HUDEP-2 (cell line): ENCODE results near the gene ZFP3.
"Not testable (repeated sequence)": the region's sequence is repeated elsewhere in the genome, so short reads cannot be mapped to it uniquely, and the experiment has no call there.

Experiments
- DNase-seq, 76 experiments: peaks; one replicate each; lab custom pipeline; 2025; ENCODE audit not compliant: unreplicated experiment in 76 of 76; lab: John Stamatoyannopoulos, UW

ZFP3 gene

DNA sequence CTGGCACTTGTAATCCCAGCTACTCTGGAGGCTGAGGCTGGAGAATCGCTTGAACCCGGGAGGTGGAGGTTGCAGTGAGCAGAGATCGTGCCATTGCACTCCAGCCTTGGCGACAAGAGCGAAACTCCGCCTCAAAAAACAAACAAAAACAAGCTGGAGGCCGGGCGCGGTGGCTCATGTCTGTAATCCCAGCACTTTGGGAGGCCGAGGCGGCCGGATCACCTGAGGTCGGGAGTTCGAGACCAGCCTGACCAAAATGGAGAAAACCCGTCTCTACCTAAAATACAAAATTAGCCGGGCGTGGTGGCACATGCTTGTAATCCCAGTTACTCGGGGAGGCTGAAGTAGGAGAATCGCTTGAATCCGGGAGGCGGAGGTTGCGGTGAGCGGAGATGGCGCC lies 992 bp upstream of the ZFP3 start:
- not testable (repeated sequence) for DNase-seq

DNA sequence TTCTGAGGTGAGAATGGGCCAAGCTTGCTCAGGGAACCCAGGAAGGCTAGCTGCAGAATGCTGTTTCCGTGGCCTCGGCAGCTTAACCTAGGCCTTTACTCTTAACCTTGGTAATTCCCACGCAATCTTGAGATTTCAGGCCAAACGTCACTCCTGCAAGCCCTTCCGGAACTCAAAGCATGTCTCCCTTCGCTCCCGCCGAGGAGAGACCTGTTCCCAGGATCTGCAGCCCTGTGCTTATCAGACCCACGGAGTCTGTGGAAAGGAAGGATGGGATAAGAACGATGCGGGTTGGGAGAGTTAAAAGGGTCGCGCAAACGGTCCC lies 524 bp upstream of the ZFP3 start:
- no peak for DNase-seq

DNA sequence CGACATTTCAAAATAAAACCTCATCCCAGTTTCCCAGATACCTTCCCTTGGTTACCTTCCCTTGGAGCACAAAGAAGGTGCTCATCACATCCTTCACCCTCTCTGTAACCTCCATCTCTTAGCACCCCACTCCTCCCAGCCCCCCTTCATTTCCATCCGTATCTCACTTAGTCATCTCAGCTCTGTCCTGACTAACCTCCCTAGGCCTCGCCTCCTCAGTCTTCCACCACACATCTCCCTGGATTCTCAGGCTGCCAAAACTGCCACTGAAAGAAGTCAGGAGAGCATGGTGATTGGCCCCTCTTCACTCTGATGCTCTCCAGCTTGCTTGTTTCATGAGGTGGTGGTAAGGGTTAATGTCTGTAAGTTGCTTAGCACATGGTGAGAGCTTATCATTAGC lies 2.3 kb downstream of the ZFP3 start:
- DNase-seq, result no peak

DNA sequence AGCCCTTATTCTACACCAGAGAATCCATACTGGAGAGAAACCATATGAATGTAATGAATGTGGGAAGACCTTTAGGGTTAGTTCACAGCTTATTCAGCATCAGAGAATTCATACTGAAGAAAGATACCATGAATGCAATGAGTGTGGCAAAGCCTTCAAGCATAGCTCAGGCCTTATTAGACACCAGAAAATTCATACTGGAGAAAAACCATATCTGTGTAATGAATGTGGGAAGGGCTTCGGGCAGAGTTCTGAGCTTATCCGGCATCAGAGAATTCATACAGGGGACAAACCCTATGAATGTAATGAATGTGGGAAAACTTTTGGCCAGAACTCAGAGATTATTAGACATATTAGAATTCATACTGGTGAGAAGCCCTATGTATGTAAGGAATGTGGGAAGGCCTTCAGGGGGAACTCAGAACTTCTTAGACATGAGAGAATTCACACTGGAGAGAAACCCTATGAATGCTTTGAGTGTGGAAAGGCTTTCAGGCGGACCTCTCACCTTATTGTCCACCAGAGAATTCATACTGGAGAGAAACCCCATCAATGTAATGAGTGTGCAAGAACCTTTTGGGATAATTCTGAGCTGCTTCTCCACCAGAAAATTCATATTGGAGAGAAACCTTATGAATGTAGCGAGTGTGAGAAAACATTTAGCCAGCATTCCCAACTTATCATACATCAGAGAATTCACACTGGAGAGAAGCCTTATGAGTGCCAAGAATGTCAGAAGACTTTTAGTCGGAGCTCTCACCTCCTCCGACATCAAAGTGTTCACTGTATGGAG lies 14.1 kb downstream of the ZFP3 start:
- no peak for DNase-seq

DNA sequence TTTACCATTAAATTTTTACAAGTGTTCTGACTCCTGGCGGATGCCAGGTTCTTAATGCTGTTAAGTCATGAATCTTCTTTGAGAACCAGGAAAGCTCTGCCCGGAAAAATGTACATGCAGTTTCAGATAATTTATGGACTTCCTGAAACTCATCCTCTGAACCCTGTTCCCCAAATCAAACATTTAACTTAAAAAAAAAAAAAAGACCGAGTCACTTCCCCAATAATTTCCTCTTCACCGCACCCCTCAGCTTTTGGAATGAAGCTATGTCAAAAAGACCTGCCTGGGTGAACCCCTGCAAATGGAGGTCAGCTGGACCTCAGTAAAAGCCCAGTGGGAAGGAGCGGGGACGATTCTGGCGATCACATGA lies 18.4 kb downstream of the ZFP3 start:
- DNase-seq, result no peak

DNA sequence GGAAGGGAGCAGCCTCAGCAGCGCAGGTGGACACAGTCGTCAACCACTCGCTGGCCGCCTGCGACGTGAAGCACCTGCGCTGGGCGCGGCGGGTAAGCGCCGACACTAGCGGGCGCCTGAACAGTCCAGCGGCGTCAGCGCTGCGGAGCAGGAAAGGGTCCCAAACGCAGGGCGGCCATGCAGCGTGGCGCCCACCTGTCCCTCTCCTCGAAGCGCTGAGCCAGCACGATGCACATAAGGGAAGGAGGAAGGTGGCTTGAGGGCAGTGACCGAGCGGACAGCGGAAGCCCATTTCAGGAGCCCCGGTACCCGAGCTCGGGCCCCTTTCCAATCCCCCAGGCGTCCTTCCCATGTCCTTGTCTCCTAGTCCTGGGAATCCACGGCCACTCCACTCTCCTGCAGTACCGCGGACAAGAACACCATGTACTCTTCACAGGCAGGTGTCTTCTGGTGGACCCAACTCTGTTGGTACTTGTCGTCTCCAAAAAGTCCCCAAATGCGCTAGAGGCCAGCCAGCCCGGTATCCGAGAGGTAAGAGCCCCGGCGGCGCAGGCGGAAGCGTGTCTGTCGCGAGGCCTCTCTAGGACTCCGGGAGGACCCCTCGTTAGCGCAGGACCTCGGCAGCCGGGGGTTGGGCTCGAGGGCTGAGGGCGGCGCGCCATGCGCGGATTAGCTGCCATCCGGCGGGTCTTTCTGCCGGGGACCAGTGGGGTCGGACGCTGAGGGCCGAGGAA lies 19.0 kb downstream of the ZFP3 start:
- DNase-seq, result no peak

DNA sequence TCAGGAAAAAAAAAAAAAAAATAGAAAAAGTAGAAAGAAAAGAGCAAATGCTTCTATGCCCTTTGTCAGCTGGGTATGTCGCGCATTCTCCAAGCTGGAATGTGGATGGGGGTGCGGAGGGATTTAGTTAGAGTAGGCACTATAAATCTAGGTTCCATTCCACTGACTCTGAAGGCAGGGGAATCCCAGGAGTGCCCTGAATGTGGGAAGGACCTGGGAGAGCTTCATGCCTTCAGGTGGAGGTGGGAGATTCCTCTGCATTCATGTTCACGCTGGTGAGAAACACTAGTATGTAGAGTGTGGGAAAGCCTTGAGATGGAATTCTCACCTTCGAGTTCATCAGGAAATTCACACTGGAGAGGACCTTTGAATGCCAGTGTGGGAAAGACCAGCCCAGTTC lies 21.0 kb downstream of the ZFP3 start:
- no peak for DNase-seq

DNA sequence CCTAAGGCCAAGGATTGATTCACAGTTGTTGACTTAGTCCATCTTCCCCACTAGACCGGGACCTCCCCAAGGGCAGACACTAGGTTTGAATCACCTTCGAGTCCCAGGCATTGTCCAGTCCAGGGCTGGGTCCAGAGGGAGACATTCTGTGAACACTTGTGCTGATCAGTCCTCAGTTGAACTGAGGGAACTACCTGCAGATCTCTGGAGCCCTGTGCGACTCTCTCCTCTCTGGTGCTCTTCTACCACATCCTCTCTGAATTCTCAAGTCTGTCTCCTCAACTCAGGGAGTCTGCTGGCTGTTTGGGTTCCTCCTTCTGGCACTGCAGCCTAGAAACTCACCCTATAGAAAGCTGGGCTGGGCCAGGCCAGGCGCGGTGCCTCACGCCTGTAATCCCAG lies 22.6 kb downstream of the ZFP3 start:
- DNase-seq, result no peak

DNA sequence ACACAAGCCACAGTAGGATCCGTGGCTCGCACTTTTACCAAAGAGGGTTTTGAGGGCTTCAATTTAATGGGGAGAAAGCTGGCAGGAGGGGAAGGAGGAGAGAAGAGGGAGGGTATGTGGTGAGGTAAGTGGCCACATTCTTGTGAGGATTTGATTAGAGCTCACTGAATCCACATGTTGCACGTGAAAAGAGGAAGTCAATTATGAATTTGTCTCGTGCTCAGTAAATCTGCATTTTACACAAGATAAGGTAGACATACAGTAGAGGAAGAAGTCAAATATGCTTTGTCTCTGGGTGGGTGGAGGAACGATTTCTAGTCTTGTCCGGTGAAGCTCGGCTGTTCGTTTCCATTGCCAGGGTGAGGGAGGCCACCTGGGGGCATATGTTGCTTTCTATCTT lies 32.5 kb downstream of the ZFP3 start:
- DNase-seq, result peak in 6 of 76 experiments; percentile 2 to 41 (median 8)

DNA sequence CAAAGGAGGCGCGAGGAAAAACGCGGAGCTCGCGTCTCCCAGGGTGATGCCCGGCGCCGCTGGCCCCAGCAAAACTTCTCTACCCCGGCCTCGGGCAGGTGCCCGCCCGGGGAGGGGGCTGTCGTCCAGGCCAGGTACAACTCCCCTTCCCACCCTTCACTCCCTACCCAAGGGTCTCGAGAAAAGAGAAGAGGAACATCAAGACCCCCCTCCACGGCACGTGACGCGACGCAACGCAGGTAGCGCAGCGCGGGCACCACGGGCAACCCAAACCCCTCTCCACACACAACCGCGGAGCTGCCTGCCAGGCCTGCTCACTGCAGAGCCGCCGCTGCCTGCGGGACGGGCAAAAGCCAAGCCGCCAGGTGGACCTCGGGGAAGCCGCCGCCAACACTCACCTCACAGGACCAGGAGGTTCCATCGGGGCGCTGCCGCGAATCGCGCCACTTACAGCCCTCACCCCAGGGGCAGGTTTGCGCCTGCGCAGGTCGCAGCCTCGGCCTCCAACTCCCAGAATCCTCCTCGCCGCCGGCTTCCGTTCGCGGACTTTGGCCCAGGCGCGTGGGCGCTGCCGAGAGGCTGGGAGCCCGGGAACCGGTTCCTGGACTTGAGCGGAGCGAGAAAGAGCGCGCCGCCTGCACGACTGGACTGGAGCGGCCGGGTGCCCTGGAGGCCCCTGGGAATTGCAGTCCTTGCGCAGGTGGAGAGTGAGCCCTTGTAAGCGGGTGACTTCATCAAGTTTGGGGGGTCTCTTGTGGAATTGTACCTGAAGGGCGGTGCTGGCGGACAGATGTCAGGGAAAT lies 33.3 kb downstream of the ZFP3 start, which contains the start of gene ZNF232:
ZNF232 (minus strand) TSS at position 477 of the 803 bp plus-strand sequence; CDS start at position 421, 56 bp downstream.
- DNase-seq, result peak in 75 of 76 experiments; percentile 53 to 93 (median 86)

DNA sequence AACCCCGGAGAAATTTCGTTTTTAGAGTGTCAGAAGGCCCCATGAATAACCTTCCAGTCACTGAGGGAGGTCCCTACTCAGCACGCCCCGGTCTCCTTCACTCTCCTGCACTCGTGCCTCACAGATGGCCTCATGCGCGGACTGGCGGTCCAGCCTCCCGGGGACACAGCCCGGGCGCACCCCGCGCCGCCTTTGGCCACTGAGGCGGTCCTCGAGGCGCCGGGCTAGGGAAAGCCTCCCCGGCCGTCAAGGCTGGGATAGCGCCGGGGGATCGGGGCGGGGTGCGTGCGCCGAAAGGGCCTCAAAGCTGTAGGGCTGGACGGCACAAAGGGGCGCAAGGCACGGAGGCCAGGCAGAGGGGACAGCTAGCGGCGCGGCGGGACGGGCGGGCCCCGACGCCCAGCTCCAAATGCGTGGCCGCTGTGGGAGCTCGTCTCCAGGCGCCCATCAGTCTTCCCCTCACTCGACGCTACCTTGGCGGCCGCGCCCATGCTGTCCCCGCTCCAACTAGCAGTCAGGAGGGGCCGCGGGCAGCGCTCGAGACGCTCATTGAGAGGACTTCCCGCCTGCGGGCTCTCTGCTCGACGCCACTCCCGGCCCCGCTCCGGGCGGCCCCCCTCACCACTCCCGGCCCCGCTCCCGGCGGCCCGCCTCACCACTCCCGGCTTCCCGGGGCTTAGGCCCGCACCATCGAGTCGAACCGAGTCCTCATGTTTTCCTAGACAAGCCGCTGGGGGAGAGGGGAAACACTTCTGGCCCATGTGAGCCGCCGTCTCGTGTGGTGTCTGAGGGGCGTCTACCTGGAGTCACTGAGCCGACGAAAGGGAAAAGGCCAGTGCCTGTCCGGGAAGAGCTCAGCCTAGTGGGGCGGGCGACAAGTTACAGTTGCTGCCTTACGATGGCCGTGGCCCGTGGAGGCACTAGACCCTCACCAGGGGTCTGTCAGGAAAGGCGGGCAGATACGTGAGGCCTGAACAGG lies 37.7 kb downstream of the ZFP3 start, which contains the start of gene USP6:
USP6 (plus strand) TSS at position 360 of the 979 bp plus-strand sequence. CDS start 14,336 bp downstream, outside the sequence.
- no peak for DNase-seq

DNA sequence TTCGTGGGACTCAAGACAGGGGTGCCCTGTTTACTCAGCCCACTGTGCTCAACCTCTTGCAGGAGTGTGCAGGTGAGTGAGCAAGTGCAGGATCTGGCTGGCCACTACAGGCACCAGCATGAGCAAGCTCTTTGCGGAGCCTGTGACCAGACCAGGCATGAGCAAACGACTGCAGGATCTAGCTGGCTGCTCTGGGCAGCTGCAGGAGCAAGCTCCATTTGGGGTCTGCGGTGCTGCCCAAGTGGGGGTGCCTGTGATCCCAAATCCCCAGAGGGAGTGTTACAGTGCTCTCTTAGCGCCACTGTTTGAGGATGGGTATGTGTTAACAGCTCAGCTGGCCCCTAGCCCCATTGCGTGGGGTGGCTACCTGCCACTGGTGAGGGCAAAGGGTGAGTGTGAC lies 40.0 kb downstream of the ZFP3 start:
- no peak for DNase-seq

DNA sequence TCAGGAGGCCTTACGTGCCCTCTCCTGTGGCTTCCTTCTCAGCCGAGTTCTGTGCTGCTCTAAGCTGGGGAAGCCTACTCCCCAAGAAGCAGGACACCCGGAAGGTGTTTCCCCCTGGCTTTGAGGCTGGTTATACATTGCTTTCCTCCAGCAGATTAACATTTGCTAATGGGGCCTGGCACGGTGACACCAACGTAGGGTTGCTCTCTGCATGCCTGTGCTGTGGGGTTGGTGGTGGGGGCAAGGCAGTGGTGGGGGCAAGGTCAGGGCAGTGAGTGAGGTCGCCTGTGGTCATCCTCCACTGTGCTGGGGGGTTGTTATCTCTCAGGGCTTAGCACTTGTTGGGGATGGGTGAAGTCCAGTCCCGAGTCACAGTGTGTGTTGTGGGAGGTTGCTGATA lies 41.8 kb downstream of the ZFP3 start:
- no peak for DNase-seq

DNA sequence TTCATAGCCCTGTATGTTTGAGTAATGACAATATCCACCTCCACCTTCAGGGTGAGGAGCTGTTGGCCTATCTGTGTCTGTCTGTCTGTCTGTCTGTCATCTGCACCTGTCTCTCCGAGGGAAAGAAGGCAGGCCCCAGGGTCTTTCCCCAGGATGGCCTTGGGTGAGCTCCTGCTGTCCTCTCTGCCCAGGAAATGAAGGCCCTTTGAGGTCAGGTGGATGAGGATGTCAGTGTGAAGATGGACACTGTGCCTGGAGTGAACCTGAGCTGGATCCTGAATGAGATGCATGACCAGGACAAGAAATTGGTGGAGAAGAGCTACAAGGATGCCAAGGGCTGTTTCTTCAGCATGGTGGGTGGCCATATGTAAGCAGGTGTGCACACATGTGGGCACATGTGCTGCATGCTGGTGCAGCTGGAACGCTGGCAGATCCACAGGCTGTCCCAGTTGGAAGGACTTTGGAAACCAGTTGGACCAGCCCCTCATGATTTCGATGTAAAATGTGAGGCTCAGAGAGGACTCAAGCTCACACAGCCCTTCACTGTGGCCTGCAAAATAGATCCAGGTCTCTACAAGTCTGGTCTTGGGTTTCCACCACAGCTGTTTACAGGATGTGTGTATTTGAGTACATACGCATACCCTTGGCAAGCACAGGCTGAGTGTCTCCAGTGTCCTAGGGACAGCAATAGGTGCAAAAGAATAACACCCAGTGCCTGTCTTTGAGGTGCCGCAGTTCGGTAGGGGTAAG lies 42.3 kb downstream of the ZFP3 start:
- DNase-seq, result not testable (repeated sequence)

DNA sequence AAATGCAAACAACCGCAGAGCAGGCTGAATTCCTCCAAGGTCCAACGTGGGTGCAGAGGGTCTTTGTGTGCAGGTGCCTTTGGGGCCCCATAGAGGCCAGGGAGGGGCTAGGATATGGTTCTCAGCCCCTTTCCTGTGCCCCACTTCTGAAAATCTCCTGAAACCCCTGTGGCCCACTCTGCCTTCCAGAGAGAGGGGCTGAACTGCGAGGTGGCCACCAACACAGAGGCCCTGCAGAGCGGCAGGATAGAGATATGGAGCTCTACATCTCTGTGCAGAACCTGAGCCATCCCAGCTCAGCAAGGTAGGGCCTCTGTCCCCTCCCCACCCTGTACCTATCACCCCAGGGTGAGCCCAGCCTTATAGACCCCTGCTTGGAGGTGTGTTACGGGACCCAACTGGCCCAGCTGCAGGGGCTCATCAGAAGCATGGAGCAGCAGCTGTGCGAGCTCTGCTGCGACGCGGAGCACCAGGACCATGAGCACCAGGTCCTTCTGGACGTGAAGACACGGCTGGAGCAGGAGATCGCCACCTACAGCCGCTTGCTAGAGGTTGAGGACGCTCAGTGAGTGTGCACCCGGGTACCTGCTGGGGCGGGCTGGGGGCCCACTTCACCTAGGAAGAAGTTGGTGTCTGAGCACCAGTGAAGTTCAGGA lies 43.0 kb downstream of the ZFP3 start:
- DNase-seq, result no peak

DNA sequence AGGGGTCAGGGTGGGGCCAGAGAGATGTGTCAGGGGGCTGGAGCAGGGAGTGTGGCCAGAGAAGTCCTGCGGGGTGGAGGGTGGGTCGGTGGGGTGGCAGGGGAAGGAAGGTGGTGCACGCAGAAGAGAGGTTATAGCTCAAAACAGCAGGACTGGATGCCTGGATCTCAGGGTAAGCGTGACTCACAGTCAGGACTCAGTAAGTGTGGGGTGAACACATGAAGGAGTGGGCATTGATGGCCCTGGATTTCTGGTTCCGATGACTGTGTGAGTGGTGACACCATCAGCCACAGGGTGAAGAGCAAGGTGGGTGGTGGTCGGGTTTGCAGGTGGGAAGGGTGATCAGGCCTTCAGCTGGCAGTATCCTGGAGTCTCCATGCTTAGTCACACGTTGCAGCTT lies 43.8 kb downstream of the ZFP3 start:
- DNase-seq, result not testable (repeated sequence)

DNA sequence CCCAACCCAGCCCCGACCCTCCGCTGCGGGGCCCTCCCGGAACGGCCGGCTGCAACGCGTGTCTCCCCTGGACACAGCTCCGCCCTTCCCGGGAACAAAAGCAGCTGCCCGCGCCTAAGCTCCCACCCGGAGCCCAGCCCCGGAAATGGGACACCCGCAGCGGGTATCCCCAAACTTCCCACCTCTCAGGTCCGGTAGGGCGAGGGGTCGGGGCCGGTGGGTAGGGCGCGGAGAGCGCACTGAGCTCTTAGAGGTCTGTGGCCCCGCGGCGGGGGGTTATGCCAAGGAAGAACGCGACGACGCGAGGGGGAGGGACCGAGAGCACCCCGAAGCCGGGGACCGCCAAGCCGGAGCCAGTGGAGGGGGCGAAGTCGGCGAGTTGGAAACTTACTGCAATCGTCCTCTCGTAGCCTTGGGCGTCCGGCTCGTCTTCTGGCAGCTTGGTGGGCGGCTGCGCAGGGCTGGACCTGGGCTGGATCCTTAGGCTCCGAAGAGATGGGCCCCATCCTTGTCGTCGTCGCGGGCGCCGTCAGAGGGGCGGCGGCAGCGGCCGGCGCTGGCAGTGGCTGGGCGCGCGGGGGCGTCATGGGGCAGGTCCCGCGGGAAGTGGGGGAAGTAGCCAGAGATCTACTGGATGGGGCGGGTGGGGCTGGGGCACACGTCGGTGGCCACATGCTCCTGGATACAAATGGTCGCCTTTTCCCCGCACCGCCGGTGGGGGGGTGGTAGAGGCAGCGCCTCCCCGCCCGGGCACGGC lies 44.5 kb downstream of the ZFP3 start:
- DNase-seq, result no peak
